HepG2 (cell line): ENCODE data around the gene GGNBP2. TPM values are rescaled to one million over a fixed set of nuclear protein-coding genes. Genes with fewer than 3 reads are reported as not detected.

ENCODE experiments used
- ARNT ChIP-seq: fragments of 450-650 bp; IDR thresholded peaks from 2 replicates; pipeline ENCODE4 v1.6.1; 2017
- FUBP1 ChIP-seq: sonication (generic); formaldehyde crosslinking; IDR thresholded peaks from 2 replicates; pipeline ENCODE4 v1.5.1; 2020; ENCODE audit warnings: missing genetic modification reagents, mild to moderate bottlenecking, borderline replicate concordance
- KDM1A ChIP-seq: IDR thresholded peaks from 2 replicates; pipeline ENCODE4 v1.6.1; 2016; ENCODE audit warnings: missing compliant biosample characterization
- MZF1 ChIP-seq: sonication (generic); formaldehyde crosslinking; IDR thresholded peaks from 2 replicates; pipeline ENCODE4 v1.8.1; 2023; ENCODE audit warnings: mild to moderate bottlenecking, missing genetic modification reagents, borderline replicate concordance
- NFE2L2 ChIP-seq: fragments of 150-350 bp; IDR thresholded peaks from 2 replicates; pipeline ENCODE4 v1.6.1; 2014; ENCODE audit warnings: low read length
- PBX2 ChIP-seq: IDR thresholded peaks from 2 replicates; pipeline ENCODE4 v1.6.1; 2016; ENCODE audit warnings: control low read depth
- STAT6 ChIP-seq: sonication (generic); formaldehyde crosslinking; IDR thresholded peaks from 2 replicates; pipeline ENCODE4 v1.4.0; 2020; ENCODE audit warnings: missing genetic modification reagents, mild to moderate bottlenecking, borderline replicate concordance
- ZBTB1 ChIP-seq: sonication (generic); formaldehyde crosslinking; IDR thresholded peaks from 2 replicates; pipeline ENCODE4 v1.4.0; 2020; ENCODE audit warnings: missing genetic modification reagents, borderline replicate concordance
- polyA plus RNA-seq, 8 experiments: library from polyadenylated mRNA; depleted of rRNA in 3 of 8; stranded (reverse) in 7 of 8; unstranded in 1 of 8; fragments of >200 nt; fragmentation: Illumina TruSeq in 4 of 8; extraction: Trizol in 4 of 8; gene quantifications; 2 replicates each; pipeline versions ENCODE4 v1.2.1 to v1.2.3, GENCODE V29; 2011 to 2016; ENCODE audit warnings: low read depth in 4 of 8, missing spikeins in 1 of 8, mixed read lengths in 1 of 8; ENCODE audit not compliant: insufficient read depth in 1 of 8
- total RNA-seq, 5 experiments: library from RNA; depleted of rRNA; stranded (reverse); fragments of >200 nt; fragmentation: Illumina TruSeq; extraction: Trizol; gene quantifications; 2 replicates each; pipeline ENCODE4 v1.2.3, GENCODE V29; 2016; ENCODE audit warnings: low read depth in 1 of 5

Gene GGNBP2
- total and polyA plus RNA-seq, 2 of the 13 experiments (the other 11 are each of a cell fraction or from before 2014, with no cell fraction given), result 53.3 to 84.2 TPM

- TF ChIP-seq FUBP1 (CRISPR knock-in tag) (no peak), PBX2 (no peak), ZBTB1 (CRISPR knock-in tag) (no peak), MZF1 (CRISPR knock-in tag) (no peak), STAT6 (no peak), KDM1A (CRISPR knock-in tag) (no peak), NFE2L2 (no peak), ARNT (no peak)
Measured at GRCh38 chr17:36627101-36627500, 82.4 kb downstream of the GGNBP2 start (continued).
